Testis (tissue), 2 donors: ENCODE data around the gene MRPS35.

Experiments
- CTCF ChIP-seq, 3 experiments: fragments of 450-650 bp in 2 of 3; fragments of 200-600 bp in 1 of 3; sonication (generic) in 1 of 3; IDR thresholded peaks; one replicate each; pipeline ENCODE4 v1.5.1; 2016 to 2019; ENCODE audit warnings: antibody characterized with exemption in 3 of 3, mild to moderate bottlenecking in 2 of 3, moderate library complexity in 1 of 3
- POLR2A ChIP-seq: fragments of 450-650 bp; IDR thresholded peaks from one replicate; pipeline ENCODE4 v1.6.1; 2017; ENCODE audit warnings: antibody characterized with exemption, mild to moderate bottlenecking, moderate library complexity

GRCh38 chr12:27754795-27755194 lies 44.2 kb downstream of the MRPS35 start:
- TF ChIP-seq CTCF (IDR thresholded peaks at IDR 0.05) (no peak), POLR2A (no peak)
